ENCODE data around the gene SKIDA1.

DNA sequence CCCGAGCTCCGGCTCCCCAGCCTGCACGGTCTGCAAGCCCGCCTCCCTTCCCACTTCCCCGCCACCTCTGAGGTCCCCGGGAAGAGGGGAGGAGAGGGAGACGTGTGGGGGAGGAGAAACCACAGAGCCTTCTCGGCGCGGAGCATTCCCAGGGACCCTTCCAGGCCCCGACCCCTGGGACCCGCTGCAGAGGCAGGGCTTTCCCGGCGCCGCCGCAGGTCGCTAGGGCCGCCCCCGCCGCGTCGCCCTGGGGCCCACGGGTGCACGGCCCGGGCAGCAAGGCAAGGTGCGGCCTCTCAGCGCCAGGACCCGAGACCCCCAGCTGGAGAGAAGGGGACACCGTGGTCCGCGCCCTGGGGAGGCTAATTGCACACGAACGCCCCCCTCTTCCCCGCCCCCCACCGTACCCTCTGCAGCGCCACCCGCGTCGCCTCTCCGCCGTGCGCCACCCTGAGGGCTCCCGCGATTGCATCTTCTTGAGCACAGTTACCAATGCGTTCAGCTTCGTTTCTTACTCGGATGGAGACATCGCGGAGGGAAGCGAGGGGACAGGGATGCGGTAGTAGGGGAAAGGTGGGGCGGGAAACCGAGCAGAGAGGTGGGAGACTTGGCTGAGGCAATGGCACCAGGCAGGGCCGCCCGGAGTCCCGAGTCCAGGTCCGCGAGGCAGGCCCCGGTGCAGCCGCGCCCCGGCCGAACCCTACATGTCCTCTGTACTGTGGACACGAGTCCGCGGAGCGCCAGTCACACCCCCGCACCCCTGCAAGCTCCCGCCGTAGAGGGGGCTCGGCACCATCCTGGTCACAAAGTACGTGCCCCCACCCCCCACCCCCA is 28.9 kb downstream of the SKIDA1 start:
- peak; percentile 34; the same call in 1 of the 2 replicates for TF ChIP-seq GATA2 (IDR thresholded peaks at IDR 0.05; ENCODE audit: low read depth, low read length)
- no peak for TF ChIP-seq GATA3 (IDR thresholded peaks at IDR 0.05; ENCODE audit: low read depth, low read length)
